Neural progenitor cell (in vitro differentiated cells): Measurements from ENCODE around the gene MIPEP.

ENCODE experiments used
- CTCF ChIP-seq: fragments of 200-600 bp; sonication (generic); IDR thresholded peaks from 2 replicates; pipeline ENCODE4 v1.5.1; 2017; ENCODE audit warnings: antibody characterized with exemption, mild to moderate bottlenecking
- EZH2 ChIP-seq: fragments of 200-600 bp; sonication (generic); IDR thresholded peaks from 2 replicates; pipeline ENCODE4 v1.6.1; 2017; ENCODE audit warnings: antibody characterized with exemption, mild to moderate bottlenecking, moderate library complexity
- EZH2phosphoT487 ChIP-seq: fragments of 200-600 bp; sonication (generic); IDR thresholded peaks from 2 replicates; pipeline ENCODE4 v1.6.1; 2017; ENCODE audit warnings: antibody characterized with exemption

DNA sequence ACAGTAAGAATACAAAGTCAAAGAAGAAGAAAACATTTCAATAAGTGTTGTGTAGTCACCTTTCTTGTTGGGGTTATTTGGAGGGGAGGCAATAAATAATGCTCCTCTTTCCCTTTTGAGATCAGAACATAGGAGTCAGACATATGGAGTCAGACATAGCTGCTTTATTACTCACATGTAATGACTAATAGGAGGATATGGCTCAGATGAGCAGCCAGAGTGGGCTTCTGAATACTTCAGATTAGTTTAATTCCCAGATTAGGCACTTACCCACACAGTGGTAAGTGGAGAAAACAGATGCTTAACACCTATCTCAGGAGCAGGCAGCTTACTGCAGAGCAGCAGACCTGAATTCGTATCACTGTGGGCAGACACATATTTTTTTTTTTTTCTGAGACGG is 39.8 kb upstream of the MIPEP start:
- TF ChIP-seq EZH2phosphoT487 (no peak), CTCF (no peak), EZH2 (no peak)
